COLO829 (cell line): ENCODE results near the gene KYAT1.

ENCODE experiments used
- DNase-seq: peaks from one replicate; pipeline ENCODE4 v3.0.0; 2012; ENCODE audit warnings: low spot score

The KYAT1 gene

GRCh38 chr9:128881884-128882676 is at the start of gene KYAT1, which contains the start of gene LRRC8A:
TSS of gene KYAT1 (minus strand) at chr9:128881950. CDS start at chr9:128845405, 36,545 bp downstream.
TSS of gene LRRC8A (plus strand) at chr9:128882133. CDS start at chr9:128907165, 25,032 bp downstream.
- DNase-seq, result peak; percentile 99

- no peak for DNase-seq
Measured at GRCh38 chr9:128929560-128929959, 47.8 kb upstream of the KYAT1 start.

- DNase-seq, result peak; percentile 56
Measured at GRCh38 chr9:128928624-128929023, 46.9 kb upstream of the KYAT1 start.

- DNase-seq, result peak; percentile 76
Measured at GRCh38 chr9:128927731-128928411, 46.1 kb upstream of the KYAT1 start.

GRCh38 chr9:128923493-128923883 is 41.7 kb upstream of the KYAT1 start:
- DNase-seq, result no peak

- DNase-seq, result no peak
Measured at GRCh38 chr9:128921881-128922763, 40.4 kb upstream of the KYAT1 start.

GRCh38 chr9:128920381-128921058 is 38.8 kb upstream of the KYAT1 start, which contains the start of gene PHYHD1:
TSS of gene PHYHD1 (plus strand) at chr9:128920982. CDS start at chr9:128922324, 1,342 bp downstream.
- no peak for DNase-seq

- no peak for DNase-seq
Measured at GRCh38 chr9:128919402-128920089, 37.8 kb upstream of the KYAT1 start.

- DNase-seq, result no peak
Measured at GRCh38 chr9:128918921-128919320, 37.2 kb upstream of the KYAT1 start.

- no peak for DNase-seq
Measured at GRCh38 chr9:128917151-128917849, 35.5 kb upstream of the KYAT1 start.

- no peak for DNase-seq
Measured at GRCh38 chr9:128916745-128917144, 35.0 kb upstream of the KYAT1 start.

GRCh38 chr9:128916204-128916603 is 34.5 kb upstream of the KYAT1 start:
- no peak for DNase-seq

- DNase-seq, result no peak
Measured at GRCh38 chr9:128913995-128914772, 32.4 kb upstream of the KYAT1 start.

GRCh38 chr9:128913048-128913900 is 31.5 kb upstream of the KYAT1 start:
- DNase-seq, result no peak

- no peak for DNase-seq
Measured at GRCh38 chr9:128912270-128912853, 30.6 kb upstream of the KYAT1 start.

GRCh38 chr9:128911529-128912035 is 29.8 kb upstream of the KYAT1 start:
- DNase-seq, result no peak

- no peak for DNase-seq
Measured at GRCh38 chr9:128910906-128911305, 29.2 kb upstream of the KYAT1 start.

- no peak for DNase-seq
Measured at GRCh38 chr9:128909859-128910258, 28.1 kb upstream of the KYAT1 start.
